Activated CD8-positive, alpha-beta memory T cell treated with anti-CD3 and anti-CD28 coated beads for 36 hours (primary cell): Measurements from ENCODE around the gene PUM2. TPM values are rescaled to one million over a fixed set of nuclear protein-coding genes. Genes with fewer than 3 reads are reported as not detected.
"Not testable (repeated sequence)": the region's sequence is repeated elsewhere in the genome, so short reads cannot be mapped to it uniquely, and the experiment has no call there.

Experiments
- CTCF ChIA-PET: fragments of 350-600 bp; sonication (Branson Sonifier 250); formaldehyde crosslinking; loops from one replicate; lab custom pipeline; 2021; ENCODE audit warnings: antibody characterized with exemption; lab: Charles Lee
- POLR2A ChIA-PET: fragments of 350-600 bp; sonication (Branson Sonifier 250); formaldehyde crosslinking; loops from one replicate; lab custom pipeline; 2021; ENCODE audit warnings: antibody characterized with exemption; lab: Charles Lee
- total RNA-seq, 2 experiments: library from RNA; stranded (reverse); gene quantifications; one replicate each; pipeline ENCODE4 v1.2.3, GENCODE V29; 2021

Gene PUM2
- total RNA-seq, 2 experiments from 2014 or later = 118 TPM

GRCh38 chr2:20257411-20257810 lies 93.2 kb downstream of the PUM2 start:
- ChIA-PET CTCF (interaction anchor here (0.7 kb wide), 1 partner anchor 1551 kb away, joined by 5 read pairs; no protein-coding TSS in a partner anchor), POLR2A (interaction anchor here (0.7 kb wide), 2 partner anchors 10 to 92 kb away, joined by 6 to 7 read pairs; no protein-coding TSS in a partner anchor)

GRCh38 chr2:20254731-20255130 lies 95.9 kb downstream of the PUM2 start:
- ChIA-PET CTCF (no interaction called here), POLR2A (no interaction called here)

GRCh38 chr2:20250436-20250835 lies 100.2 kb downstream of the PUM2 start:
- POLR2A ChIA-PET = no interaction called here
- CTCF ChIA-PET = interaction anchor here (0.6 kb wide), 1 partner anchor 8 kb away, joined by 3 read pairs; no protein-coding TSS in a partner anchor

- ChIA-PET CTCF (no interaction called here), POLR2A (no interaction called here)
Observed at GRCh38 chr2:20249170-20249569, 101.5 kb downstream of the PUM2 start.

GRCh38 chr2:20247084-20247483 lies 103.6 kb downstream of the PUM2 start:
- CTCF ChIA-PET = no interaction called here
- POLR2A ChIA-PET = interaction anchor here (0.6 kb wide), 1 partner anchor 10 kb away, joined by 6 read pairs; no protein-coding TSS in a partner anchor

- POLR2A ChIA-PET, CTCF ChIA-PET: not testable (repeated sequence)
Observed at GRCh38 chr2:20243637-20244036, 107.0 kb downstream of the PUM2 start.

GRCh38 chr2:20242727-20243377 lies 107.8 kb downstream of the PUM2 start:
- CTCF ChIA-PET = interaction anchor here (0.8 to 1.0 kb wide), 3 partner anchors 8 to 400 kb away, joined by 3 read pairs; no protein-coding TSS in a partner anchor
- POLR2A ChIA-PET = no interaction called here

- ChIA-PET POLR2A (no interaction called here), CTCF (interaction anchor here (0.5 to 1.0 kb wide), 4 partner anchors 9 to 400 kb away, joined by 3 read pairs; no protein-coding TSS in a partner anchor)
Observed at GRCh38 chr2:20241973-20242726, 108.5 kb downstream of the PUM2 start.

GRCh38 chr2:20240291-20240690 lies 110.4 kb downstream of the PUM2 start:
- POLR2A ChIA-PET, CTCF ChIA-PET: not testable (repeated sequence)

- CTCF ChIA-PET = no interaction called here
- POLR2A ChIA-PET = no interaction called here
Observed at GRCh38 chr2:20236496-20236895, 114.1 kb downstream of the PUM2 start.

GRCh38 chr2:20235655-20236305 lies 114.9 kb downstream of the PUM2 start:
- CTCF ChIA-PET = no interaction called here
- POLR2A ChIA-PET = no interaction called here

- POLR2A ChIA-PET = not testable (repeated sequence)
- CTCF ChIA-PET = interaction anchor here (1.3 kb wide), 1 partner anchor 9 kb away, joined by 3 read pairs; the partner anchor contains the start of gene SDC1
Observed at GRCh38 chr2:20234597-20234996, 116.0 kb downstream of the PUM2 start.

GRCh38 chr2:20232837-20233207 lies 117.8 kb downstream of the PUM2 start:
- CTCF ChIA-PET = no interaction called here
- POLR2A ChIA-PET = no interaction called here

GRCh38 chr2:20231598-20232026 lies 119.0 kb downstream of the PUM2 start:
- ChIA-PET CTCF (no interaction called here), POLR2A (interaction anchor here (0.6 kb wide), 1 partner anchor 354 kb away, joined by 3 read pairs; no protein-coding TSS in a partner anchor)

- ChIA-PET CTCF (no interaction called here), POLR2A (interaction anchor here (0.6 kb wide), 1 partner anchor 354 kb away, joined by 3 read pairs; no protein-coding TSS in a partner anchor)
Observed at GRCh38 chr2:20231159-20231558, 119.5 kb downstream of the PUM2 start.

GRCh38 chr2:20230114-20230425 lies 120.6 kb downstream of the PUM2 start:
- ChIA-PET POLR2A (no interaction called here), CTCF (no interaction called here)

- POLR2A ChIA-PET = no interaction called here
- CTCF ChIA-PET = interaction anchor here (0.7 kb wide), 1 partner anchor 196 kb away, joined by 3 read pairs; no protein-coding TSS in a partner anchor
Observed at GRCh38 chr2:20229322-20230113, 121.1 kb downstream of the PUM2 start.

GRCh38 chr2:20227894-20228505 lies 122.6 kb downstream of the PUM2 start:
- POLR2A ChIA-PET = no interaction called here

More at GRCh38 chr2:20227894-20228505, 122.6 kb downstream of the PUM2 start:
- CTCF ChIA-PET = interaction anchor here (0.6 kb wide), 1 partner anchor 14 kb away, joined by 3 read pairs; no protein-coding TSS in a partner anchor
